GM12801 (cell line): ENCODE results near the gene ZNF573.

Source experiments
- TF ChIP-seq, protein P1 (sequence below): IDR thresholded peaks from one replicate; pipeline ENCODE4 v1.5.1; 2011; ENCODE audit warnings: control low read depth; ENCODE audit not compliant: insufficient read length; ENCODE audit errors: extremely low read depth

Gene ZNF573

DNA sequence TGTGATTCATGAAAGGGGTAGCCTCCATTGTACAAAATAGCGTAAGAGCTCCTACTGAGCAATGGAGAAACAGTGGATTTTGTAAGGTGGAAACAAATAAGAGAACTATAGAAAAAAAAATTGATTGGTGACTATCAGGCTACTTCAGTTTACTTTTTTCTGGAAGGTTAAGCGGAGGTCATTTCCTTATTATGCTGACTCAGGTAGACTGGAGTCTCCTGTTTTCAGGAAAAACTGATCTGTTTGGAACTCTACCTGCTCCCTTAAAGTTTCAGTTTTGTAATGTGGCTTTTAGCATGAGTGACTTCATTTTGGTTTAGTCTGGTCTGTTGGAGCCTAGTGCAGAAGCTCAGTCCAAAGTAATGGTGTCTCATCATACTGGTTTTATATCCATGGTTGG, 63.2 kb downstream of the ZNF573 start:
- TF ChIP-seq, protein P1, sequence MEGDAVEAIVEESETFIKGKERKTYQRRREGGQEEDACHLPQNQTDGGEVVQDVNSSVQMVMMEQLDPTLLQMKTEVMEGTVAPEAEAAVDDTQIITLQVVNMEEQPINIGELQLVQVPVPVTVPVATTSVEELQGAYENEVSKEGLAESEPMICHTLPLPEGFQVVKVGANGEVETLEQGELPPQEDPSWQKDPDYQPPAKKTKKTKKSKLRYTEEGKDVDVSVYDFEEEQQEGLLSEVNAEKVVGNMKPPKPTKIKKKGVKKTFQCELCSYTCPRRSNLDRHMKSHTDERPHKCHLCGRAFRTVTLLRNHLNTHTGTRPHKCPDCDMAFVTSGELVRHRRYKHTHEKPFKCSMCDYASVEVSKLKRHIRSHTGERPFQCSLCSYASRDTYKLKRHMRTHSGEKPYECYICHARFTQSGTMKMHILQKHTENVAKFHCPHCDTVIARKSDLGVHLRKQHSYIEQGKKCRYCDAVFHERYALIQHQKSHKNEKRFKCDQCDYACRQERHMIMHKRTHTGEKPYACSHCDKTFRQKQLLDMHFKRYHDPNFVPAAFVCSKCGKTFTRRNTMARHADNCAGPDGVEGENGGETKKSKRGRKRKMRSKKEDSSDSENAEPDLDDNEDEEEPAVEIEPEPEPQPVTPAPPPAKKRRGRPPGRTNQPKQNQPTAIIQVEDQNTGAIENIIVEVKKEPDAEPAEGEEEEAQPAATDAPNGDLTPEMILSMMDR, result no peak

DNA sequence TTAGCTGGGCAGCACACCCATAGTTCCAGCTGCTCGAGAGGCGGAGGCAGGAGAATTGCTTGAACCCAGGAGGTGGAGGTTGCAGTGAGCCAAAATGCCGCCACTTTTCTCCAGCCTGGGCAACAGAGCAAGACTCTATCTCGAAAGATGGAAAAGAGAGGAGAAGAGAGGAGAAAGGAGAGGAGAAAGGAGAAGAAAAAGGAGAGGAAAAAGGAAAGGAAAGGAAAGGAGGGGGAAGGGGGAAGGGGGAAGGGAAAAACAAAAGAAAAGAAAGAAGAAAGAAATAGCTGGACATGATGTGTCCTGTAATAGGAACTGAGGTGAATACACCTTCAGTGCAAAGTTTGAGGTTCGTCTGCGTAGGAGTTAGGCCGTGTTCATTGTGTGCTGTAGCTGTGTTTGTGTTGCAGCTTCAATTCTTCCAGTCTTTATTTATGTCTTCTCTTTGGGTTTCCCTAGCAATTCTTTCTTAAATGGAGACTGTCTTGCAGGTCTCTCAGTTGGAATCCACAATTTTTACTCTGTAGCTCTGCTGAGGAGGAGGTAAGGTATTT, 73.3 kb downstream of the ZNF573 start:
- TF ChIP-seq, protein P1, result no peak

DNA sequence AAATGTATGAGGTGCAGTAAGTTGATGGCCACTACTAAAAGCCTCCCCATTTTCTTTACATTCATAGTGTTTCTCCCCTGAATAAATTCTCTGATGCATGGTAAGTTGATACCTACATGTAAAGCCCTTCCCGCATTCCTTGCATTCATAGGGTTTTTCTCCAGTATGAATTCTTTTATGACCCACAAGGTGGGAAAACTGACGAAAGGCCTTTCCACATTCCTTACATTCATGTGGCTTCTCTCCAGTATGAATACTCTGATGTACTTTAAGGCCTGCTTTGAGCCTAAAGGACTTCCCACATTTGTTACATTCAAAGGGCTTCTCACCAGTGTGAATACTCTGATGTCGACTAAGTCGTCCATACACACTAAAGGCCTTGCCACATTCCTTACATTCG, 80.3 kb downstream of the ZNF573 start:
- TF ChIP-seq, protein P1, result no peak

DNA sequence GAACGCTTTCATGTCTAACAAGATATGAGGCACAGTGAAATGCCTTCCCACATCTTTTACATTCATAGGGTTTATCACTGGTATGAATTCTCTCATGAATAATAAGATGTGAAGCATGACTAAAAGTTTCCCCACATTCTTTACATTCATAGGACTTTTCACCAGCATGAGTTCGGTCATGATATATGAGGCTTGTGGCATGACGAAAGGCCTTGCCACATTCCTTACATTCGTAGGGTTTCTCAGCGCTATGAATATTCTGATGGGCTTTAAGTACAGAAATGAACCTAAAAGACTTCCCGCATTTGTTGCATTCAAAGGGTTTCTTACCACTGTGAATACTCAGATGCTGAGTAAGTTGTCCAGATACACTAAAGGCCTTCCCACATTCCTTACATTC, 81.2 kb downstream of the ZNF573 start:
- TF ChIP-seq, protein P1, result no peak

DNA sequence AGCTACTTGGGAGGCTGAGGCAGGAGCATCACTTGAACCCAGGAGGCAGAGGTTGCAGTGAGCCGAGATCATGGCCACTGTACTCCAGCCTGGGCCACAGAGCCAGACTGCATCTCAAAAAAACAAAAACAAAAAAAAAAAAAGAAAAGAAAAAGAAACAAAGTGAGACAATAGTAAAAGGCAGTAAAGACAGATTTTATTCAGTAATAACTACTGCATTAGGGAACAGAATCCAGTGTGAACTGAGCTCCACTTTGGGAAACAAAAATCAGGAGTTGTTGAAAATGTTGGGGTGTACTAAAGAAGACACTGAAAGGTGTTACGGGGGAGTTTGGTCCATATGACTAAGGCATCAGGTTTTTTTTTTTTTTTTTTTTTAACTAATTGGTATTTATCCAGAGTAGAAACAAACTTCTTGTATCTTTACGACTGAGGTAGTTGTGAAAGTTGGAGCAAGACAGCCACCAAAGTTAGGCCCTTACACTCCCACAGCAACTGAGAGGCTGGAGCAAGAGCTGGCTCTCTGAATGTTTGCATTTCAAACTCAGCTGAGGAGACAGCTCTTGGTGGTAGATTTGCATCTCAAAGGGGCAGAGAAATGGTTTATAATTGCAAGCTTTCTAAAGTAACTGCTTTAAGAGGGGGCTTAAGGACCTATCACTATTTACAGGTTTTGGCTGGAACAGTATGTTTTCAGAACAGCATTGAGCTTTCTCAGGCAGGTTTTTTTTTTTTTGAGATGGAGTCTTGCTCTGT, 84.1 kb downstream of the ZNF573 start:
- TF ChIP-seq, protein P1, result no peak

DNA sequence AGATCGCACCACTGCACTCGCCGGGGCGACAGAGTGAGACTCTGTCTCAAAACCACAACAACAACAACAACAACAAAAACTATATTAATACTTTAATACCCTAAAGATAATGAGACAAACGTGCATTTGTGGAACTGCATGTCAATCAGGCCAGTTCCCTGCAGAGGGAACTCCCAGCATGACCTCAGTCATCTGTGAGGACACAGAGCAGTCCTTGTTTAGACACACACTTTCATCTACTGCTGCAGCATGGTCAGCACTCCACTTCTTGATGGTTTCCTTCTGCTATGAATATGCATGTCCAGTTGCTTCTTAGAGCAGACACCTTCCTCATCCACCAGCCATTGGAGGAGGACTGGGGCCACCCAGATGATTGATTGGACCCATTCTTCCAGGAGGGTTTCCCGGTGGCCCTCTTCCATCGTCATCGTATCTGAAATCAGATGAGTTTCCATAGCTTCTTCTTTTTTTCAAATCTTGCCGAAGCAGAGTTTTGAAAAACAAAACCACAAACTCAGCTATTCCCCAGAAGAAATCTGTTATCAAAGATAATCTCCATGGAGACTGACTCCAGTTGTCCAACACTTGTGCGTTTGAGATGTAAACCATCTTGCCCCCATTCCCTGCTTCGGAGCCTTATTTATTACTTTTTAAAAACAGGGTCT, 86.3 kb downstream of the ZNF573 start:
- TF ChIP-seq, protein P1, result no peak

DNA sequence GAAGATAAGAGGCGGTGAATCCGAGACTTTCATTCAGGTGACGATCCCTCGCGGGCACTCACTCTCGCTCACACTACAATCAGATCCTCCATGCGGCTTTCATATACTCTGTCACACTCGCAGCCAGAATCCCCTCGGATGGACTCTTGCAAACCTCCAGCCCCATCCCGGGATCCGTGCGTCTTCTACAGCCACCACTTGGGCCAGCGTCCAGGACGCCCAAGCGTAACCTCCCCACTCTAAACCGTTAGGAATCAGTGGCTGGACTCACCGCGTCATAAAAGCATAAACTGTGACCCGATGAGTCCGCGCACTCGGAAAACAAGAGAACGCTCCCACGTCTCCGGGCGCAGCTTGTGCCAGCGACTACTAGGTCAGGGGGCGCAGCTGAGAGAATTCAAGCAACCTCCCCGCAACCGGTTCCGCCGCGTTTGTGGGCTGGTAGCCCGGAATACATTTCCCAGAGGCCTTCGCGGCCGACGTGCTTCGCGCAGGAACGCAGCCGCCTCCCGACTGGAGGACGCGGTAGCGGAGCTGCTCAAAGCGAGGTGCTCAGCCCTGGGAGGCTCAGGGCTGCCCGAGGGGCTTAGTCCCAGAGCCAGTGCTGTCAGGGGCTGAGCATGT, 87.4 kb downstream of the ZNF573 start:
- TF ChIP-seq, protein P1, result no peak
